Liver (tissue), 9 donors: ENCODE measurements around the gene ARHGEF28. TPM values are rescaled to one million over a fixed set of nuclear protein-coding genes. Genes with fewer than 3 reads are reported as not detected.

Experiments
- DNase-seq: peaks from one replicate; pipeline ENCODE4 v3.0.0-alpha.2; 2017; ENCODE audit warnings: low spot score
- H3K27ac ChIP-seq, 2 donors: one replicate each; pipeline ENCODE4 v1.7.0; 2013; ENCODE audit warnings: inconsistent platforms in 2 of 2, low read length in 2 of 2, control low read depth in 1 of 2, low read depth in 1 of 2, mild to moderate bottlenecking in 1 of 2
- H3K27me3 ChIP-seq, 4 donors: one replicate each; pipeline versions ENCODE4 v1.6.1 to v1.7.0; 2013; ENCODE audit warnings: low read length in 3 of 4, inconsistent platforms in 1 of 4, mild to moderate bottlenecking in 1 of 4, moderate library complexity in 1 of 4; ENCODE audit not compliant: control insufficient read depth in 4 of 4, insufficient read depth in 4 of 4
- H3K36me3 ChIP-seq, 4 donors: one replicate each; pipeline versions ENCODE4 v1.6.1 to v1.7.0; 2013; ENCODE audit warnings: low read length in 3 of 4, mild to moderate bottlenecking in 3 of 4, low read depth in 1 of 4, moderate library complexity in 1 of 4; ENCODE audit not compliant: control insufficient read depth in 4 of 4, insufficient read depth in 3 of 4
- H3K4me1 ChIP-seq, 4 donors: one replicate each; pipeline versions ENCODE4 v1.6.1 to v1.7.0; 2013; ENCODE audit warnings: low read length in 3 of 4, mild to moderate bottlenecking in 3 of 4, moderate library complexity in 1 of 4; ENCODE audit not compliant: control insufficient read depth in 4 of 4, insufficient read depth in 4 of 4
- H3K4me3 ChIP-seq, 3 donors: one replicate each; pipeline versions ENCODE4 v1.6.1 to v1.7.0; 2013; ENCODE audit warnings: low read length in 3 of 3, control low read depth in 1 of 3, low read depth in 1 of 3, mild to moderate bottlenecking in 1 of 3
- H3K9ac ChIP-seq, 2 donors: one replicate each; pipeline ENCODE4 v1.7.0; 2013; ENCODE audit warnings: low read length in 2 of 2, mild to moderate bottlenecking in 2 of 2, moderate library complexity in 2 of 2, control low read depth in 1 of 2, low read depth in 1 of 2
- H3K9me3 ChIP-seq, 4 donors: one replicate each; pipeline versions ENCODE4 v1.6.1 to v1.7.0; 2013; ENCODE audit warnings: low read length in 3 of 4; ENCODE audit not compliant: control insufficient read depth in 4 of 4
- ATF3 ChIP-seq: IDR thresholded peaks from 2 replicates; pipeline ENCODE4 v1.6.1; 2016; ENCODE audit warnings: antibody characterized with exemption
- CTCF ChIP-seq: fragments of 150-350 bp; IDR thresholded peaks from 2 replicates; pipeline ENCODE4 v1.5.1; 2017; ENCODE audit warnings: improper control_type of control experiment, low read depth, low read length; ENCODE audit not compliant: missing input control
- EGR1 ChIP-seq, 2 donors: IDR thresholded peaks; 2 replicates each; pipeline ENCODE4 v1.6.1; 2016 to 2018; ENCODE audit warnings: antibody characterized with exemption in 2 of 2, low read depth in 2 of 2
- FOXA1 ChIP-seq: IDR thresholded peaks from 2 replicates; pipeline ENCODE4 v1.6.1; 2016; ENCODE audit warnings: antibody characterized with exemption
- FOXA2 ChIP-seq: IDR thresholded peaks from 2 replicates; pipeline ENCODE4 v1.6.1; 2016; ENCODE audit warnings: antibody characterized with exemption
- GABPA ChIP-seq, 2 donors: IDR thresholded peaks in 1 of 2; conservative IDR thresholded peaks in 1 of 2; 2 replicates each; pipeline ENCODE4 v1.6.1; 2016; ENCODE audit warnings: antibody characterized with exemption in 2 of 2, mild to moderate bottlenecking in 1 of 2, moderate library complexity in 1 of 2
- HNF4A ChIP-seq, 2 donors: conservative IDR thresholded peaks; 2 replicates each; pipeline ENCODE4 v1.6.1; 2016; ENCODE audit warnings: antibody characterized with exemption in 2 of 2, mild to moderate bottlenecking in 2 of 2
- HNF4G ChIP-seq: IDR thresholded peaks from 2 replicates; pipeline ENCODE4 v1.6.1; 2016; ENCODE audit warnings: antibody characterized with exemption
- JUND ChIP-seq, 2 donors: IDR thresholded peaks; 2 replicates each; pipeline ENCODE4 v1.6.1; 2016; ENCODE audit warnings: antibody characterized with exemption in 2 of 2
- NR2F2 ChIP-seq: IDR thresholded peaks from 2 replicates; pipeline ENCODE4 v1.6.1; 2016; ENCODE audit warnings: antibody characterized with exemption
- RAD21 ChIP-seq, 2 donors: IDR thresholded peaks; 2 replicates each; pipeline ENCODE4 v1.6.1; 2016; ENCODE audit warnings: antibody characterized with exemption in 2 of 2, mild to moderate bottlenecking in 2 of 2
- REST ChIP-seq: IDR thresholded peaks from 2 replicates; pipeline ENCODE4 v1.6.1; 2016; ENCODE audit warnings: antibody characterized with exemption, mild to moderate bottlenecking
- RXRA ChIP-seq, 2 donors: IDR thresholded peaks; 2 replicates each; pipeline ENCODE4 v1.6.1; 2017 to 2018; ENCODE audit warnings: antibody characterized with exemption in 2 of 2, mild to moderate bottlenecking in 1 of 2
- SP1 ChIP-seq: IDR thresholded peaks from 2 replicates; pipeline ENCODE4 v1.6.1; 2018; ENCODE audit warnings: antibody characterized with exemption, mild to moderate bottlenecking
- TAF1 ChIP-seq: conservative IDR thresholded peaks from 2 replicates; pipeline ENCODE4 v1.6.1; 2016; ENCODE audit warnings: antibody characterized with exemption, mild to moderate bottlenecking
- YY1 ChIP-seq: IDR thresholded peaks from 2 replicates; pipeline ENCODE4 v1.6.1; 2016; ENCODE audit warnings: antibody characterized with exemption, mild to moderate bottlenecking
- ZBTB33 ChIP-seq: IDR thresholded peaks from 2 replicates; pipeline ENCODE4 v1.6.1; 2016; ENCODE audit warnings: antibody characterized with exemption
- WGBS: extraction: QIAGEN DNeasy Blood & Tissue Kit; methylation state at CpG from one replicate; pipeline ENCODE4 v1.1.7; 2013; 5-methylcytosine and 5-hydroxymethylcytosine counted together
- polyA plus RNA-seq, 2 donors: library from polyadenylated mRNA; stranded (reverse) in 1 of 2; unstranded in 1 of 2; fragments of 200-250 nt in 1 of 2; fragments of >200 nt in 1 of 2; fragmentation: Nextera tagmentation in 1 of 2; extraction: Ambion mirVana in 1 of 2; gene quantifications; one replicate each; pipeline versions ENCODE4 v1.2.1 to v1.2.3, GENCODE V29; 2013 to 2015
- total RNA-seq, 2 donors: library from RNA; depleted of rRNA; stranded (reverse); fragments of >200 nt; gene quantifications; one replicate each; pipeline ENCODE4 v1.2.3, GENCODE V29; 2014
- TF ChIP-seq, protein P1 (sequence below): IDR thresholded peaks from 2 replicates; pipeline ENCODE4 v1.6.1; 2016; ENCODE audit warnings: antibody characterized with exemption
- donor health status: healthy.
- donor health status: healthy.
- donor health status: healthy.
- donor health status: healthy.
- donor health status: healthy.

ARHGEF28 gene
- total and polyA plus RNA-seq, 4 donors = 1.6 to 13.9 (median 3.6) TPM

- Histone ChIP-seq H3K9me3 (no peaks in the 10 kb centered on the region), H3K9ac (no peak overlapping the region), H3K4me1 (peaks cover 0 to 9% (median 0%) of the 10 kb centered on the region in 4 donors), H3K36me3 (no peaks in the 10 kb centered on the region), H3K4me3 (no peak overlapping the region), H3K27me3 (no peaks in the 10 kb centered on the region), H3K27ac (peak overlapping the region in 1 of 2 donors; percentile 26)
- no peak for DNase-seq
- TF ChIP-seq FOXA2 (peak; percentile 35), GABPA (IDR thresholded peaks at IDR 0.05 in 1 of 2, conservative IDR thresholded peaks at IDR 0.05 in 1 of 2) (no peak), JUND (IDR thresholded peaks at IDR 0.05) (no peak), ATF3 (no peak), HNF4A (conservative IDR thresholded peaks at IDR 0.05) (peak; percentile 56 to 75), ZBTB33 (no peak), RXRA (IDR thresholded peaks at IDR 0.05) (no peak), EGR1 (IDR thresholded peaks at IDR 0.05; ENCODE audit: low read depth in 2 of 2) (no peak), FOXA1 (peak; percentile 32), CTCF (no peak), HNF4G (no peak), TAF1 (no peak), RAD21 (IDR thresholded peaks at IDR 0.05) (no peak), SP1 (no peak), REST (no peak), YY1 (no peak), NR2F2 (no peak)
- TF ChIP-seq, protein P1, sequence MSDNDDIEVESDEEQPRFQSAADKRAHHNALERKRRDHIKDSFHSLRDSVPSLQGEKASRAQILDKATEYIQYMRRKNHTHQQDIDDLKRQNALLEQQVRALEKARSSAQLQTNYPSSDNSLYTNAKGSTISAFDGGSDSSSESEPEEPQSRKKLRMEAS = no peak
- WGBS = 26% methylated on average over 3 of the region's 3 CpGs
These were observed 13.2 kb upstream of the ARHGEF28 start for GRCh38 chr5:73612799-73613198.
